CD14-positive monocyte (primary cell): ENCODE measurements around the gene NACA2. TPM values are rescaled to one million over a fixed set of nuclear protein-coding genes. Genes with fewer than 3 reads are reported as not detected.

ENCODE experiments used
- DNase-seq, 3 donors: peaks; one replicate each; pipeline ENCODE4 v3.0.0-alpha.2; 2011 to 2022
- H2AFZ ChIP-seq: 2 replicates; pipeline ENCODE4 v1.6.0; 2012; ENCODE audit warnings: mild to moderate bottlenecking, low read depth, low read length, inconsistent platforms; ENCODE audit not compliant: insufficient read depth, poor library complexity, severe bottlenecking
- H3K27ac ChIP-seq, 2 donors: 1 replicate in 1 of 2; 2 replicates in 1 of 2; pipeline ENCODE4 v1.5.1; 2012 to 2013; ENCODE audit warnings: low read length in 2 of 2, control low read depth in 1 of 2, inconsistent platforms in 1 of 2, low read depth in 1 of 2, mild to moderate bottlenecking in 1 of 2
- H3K27me3 ChIP-seq, 2 donors: one replicate each; pipeline versions ENCODE4 v1.6.0 to v1.6.1; 2011 to 2013; ENCODE audit warnings: low read length in 2 of 2; ENCODE audit not compliant: control insufficient read depth in 2 of 2, insufficient read depth in 2 of 2
- H3K36me3 ChIP-seq, 2 donors: replicated peaks in 1 of 2; 1 replicate in 1 of 2; 2 replicates in 1 of 2; pipeline versions ENCODE4 v1.5.1 to v1.6.1; 2012 to 2013; ENCODE audit warnings: low read length in 2 of 2, control low read depth in 1 of 2, inconsistent platforms in 1 of 2, mild to moderate bottlenecking in 1 of 2; ENCODE audit not compliant: insufficient read depth in 2 of 2, control insufficient read depth in 1 of 2
- H3K4me1 ChIP-seq, 2 donors: 1 replicate in 1 of 2; 2 replicates in 1 of 2; pipeline versions ENCODE4 v1.5.1 to v1.6.1; 2012 to 2013; ENCODE audit warnings: low read length in 2 of 2, control low read depth in 1 of 2, inconsistent platforms in 1 of 2, mild to moderate bottlenecking in 1 of 2, moderate library complexity in 1 of 2; ENCODE audit not compliant: insufficient read depth in 2 of 2, control insufficient read depth in 1 of 2
- H3K4me2 ChIP-seq: replicated peaks from 2 replicates; pipeline ENCODE3; 2012; ENCODE audit warnings: low read length, moderate library complexity, mild to moderate bottlenecking; ENCODE audit not compliant: poor library complexity, severe bottlenecking; ENCODE audit errors: extremely low read depth
- H3K4me3 ChIP-seq, 3 experiments: fragments of 200-600 bp in 1 of 3; sonication (generic) in 1 of 3; replicated peaks in 1 of 3; 1 replicate in 2 of 3; 2 replicates in 1 of 3; pipeline ENCODE4 v1.5.1; 2011 to 2013; ENCODE audit warnings: low read length in 3 of 3, mild to moderate bottlenecking in 3 of 3, control low read depth in 2 of 3, low read depth in 2 of 3, inconsistent platforms in 1 of 3, moderate library complexity in 1 of 3
- H3K79me2 ChIP-seq: 2 replicates; pipeline ENCODE4 v1.6.0; 2012; ENCODE audit warnings: mild to moderate bottlenecking, control low read depth, inconsistent platforms, low read length, moderate library complexity; ENCODE audit not compliant: insufficient read depth
- H3K9ac ChIP-seq: 2 replicates; pipeline ENCODE4 v1.6.0; 2017; ENCODE audit warnings: low read length, mild to moderate bottlenecking; ENCODE audit not compliant: insufficient read depth, poor library complexity, severe bottlenecking
- H3K9me3 ChIP-seq, 2 donors: replicated peaks in 1 of 2; 1 replicate in 1 of 2; 2 replicates in 1 of 2; pipeline versions ENCODE4 v1.5.1 to v1.6.1; 2012 to 2013; ENCODE audit warnings: low read length in 2 of 2, control low read depth in 1 of 2; ENCODE audit not compliant: control insufficient read depth in 1 of 2, insufficient read depth in 1 of 2
- H4K20me1 ChIP-seq: 2 replicates; pipeline ENCODE4 v1.6.0; 2012; ENCODE audit warnings: mild to moderate bottlenecking, low read length, control low read depth, moderate library complexity; ENCODE audit not compliant: insufficient read depth
- H3K27ac Mint-ChIP-seq, 7 donors: one replicate each; pipeline ENCODE4 v1.8.0; 2020; ENCODE audit warnings: mild to moderate bottlenecking in 7 of 7, mixed read lengths in 7 of 7, moderate library complexity in 6 of 7, inconsistent platforms in 2 of 7
- H3K27me3 Mint-ChIP-seq, 3 donors: one replicate each; pipeline ENCODE4 v1.8.0; 2021 to 2022; ENCODE audit warnings: low read depth in 3 of 3, mild to moderate bottlenecking in 3 of 3, mixed read lengths in 3 of 3, moderate library complexity in 3 of 3, inconsistent platforms in 1 of 3
- H3K36me3 Mint-ChIP-seq, 2 donors: one replicate each; pipeline ENCODE4 v1.8.0; 2020; ENCODE audit warnings: mixed read lengths in 2 of 2, inconsistent platforms in 1 of 2, mild to moderate bottlenecking in 1 of 2
- H3K4me1 Mint-ChIP-seq: one replicate; pipeline ENCODE4 v1.8.0; 2020; ENCODE audit warnings: mild to moderate bottlenecking, mixed read lengths
- H3K4me3 Mint-ChIP-seq, 2 donors: one replicate each; pipeline ENCODE4 v1.8.0; 2020; ENCODE audit warnings: mild to moderate bottlenecking in 2 of 2, mixed read lengths in 2 of 2, moderate library complexity in 1 of 2
- H3K9me3 Mint-ChIP-seq, 7 donors: one replicate each; pipeline ENCODE4 v1.8.0; 2020 to 2022; ENCODE audit warnings: mixed read lengths in 7 of 7, mild to moderate bottlenecking in 6 of 7, moderate library complexity in 6 of 7, inconsistent platforms in 2 of 7
- CTCF ChIP-seq: fragments of 200-600 bp; IDR thresholded peaks from one replicate; pipeline ENCODE4 v1.8.0; 2022; ENCODE audit warnings: antibody characterized with exemption, mild to moderate bottlenecking
- WGBS: methylation state at CpG from one replicate; pipeline ENCODE4 v1.1.5; 2013; ENCODE audit warnings: missing lambda C conversion rate; ENCODE audit not compliant: insufficient coverage; 5-methylcytosine and 5-hydroxymethylcytosine counted together
- intact Hi-C, 2 donors: fragments of 100-400 bp; cut with micrococcal nuclease; formaldehyde crosslinking; loops; one replicate each; pipeline versions ENCODE4 v1.15.0 to v1.15.1; 2023
- polyA plus RNA-seq, 3 donors: library from polyadenylated mRNA; depleted of rRNA in 1 of 3; unstranded in 2 of 3; stranded (reverse) in 1 of 3; fragments of 300-500 nt in 2 of 3; fragments of >200 nt in 1 of 3; fragmentation: Illumina TruSeq in 2 of 3; gene quantifications; 1 replicate in 2 of 3; 2 replicates in 1 of 3; pipeline ENCODE4 v1.2.3, GENCODE V29; 2012 to 2021

The NACA2 gene
- polyA plus RNA-seq, 3 donors, result not detected

DNA sequence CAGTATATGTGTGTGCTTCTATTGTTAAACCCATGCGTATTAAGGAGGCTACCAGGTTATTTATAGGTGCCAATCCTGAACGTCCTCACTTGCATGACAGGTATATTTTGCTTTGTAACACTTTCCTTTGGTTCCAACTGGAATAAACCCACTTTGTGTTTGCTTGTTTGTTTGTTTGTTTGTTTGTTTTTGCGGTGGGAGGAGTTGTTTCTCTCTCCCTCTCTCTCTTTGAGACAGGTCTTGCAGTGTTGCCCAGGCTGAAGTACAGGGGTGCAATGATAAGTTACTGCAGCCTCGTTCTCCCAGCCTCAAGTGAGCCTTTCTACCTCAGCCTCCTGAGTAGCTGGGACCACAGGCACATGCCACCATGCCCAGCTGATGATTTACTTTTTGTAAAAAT, 28.7 kb downstream of the NACA2 start:
- Histone ChIP-seq H3K36me3 (no peaks in the 10 kb centered on the region), H2AFZ (no peak overlapping the region), H3K4me3 (no peak overlapping the region), H3K9me3 (no peaks in the 10 kb centered on the region), H3K27ac (no peak overlapping the region), H3K4me1 (no peaks in the 10 kb centered on the region), H3K79me2 (no peaks in the 10 kb centered on the region), H3K9ac (no peak overlapping the region), H4K20me1 (no peaks in the 10 kb centered on the region), H3K27me3 (peaks cover 3% of the 10 kb centered on the region in 2 donors), H3K4me2 (no peak overlapping the region)
- Mint-ChIP-seq H3K27me3 (peaks cover 9 to 15% (median 13%) of the 10 kb centered on the region in 3 donors), H3K4me1 (no peaks in the 10 kb centered on the region), H3K36me3 (no peaks in the 10 kb centered on the region), H3K27ac (no peak overlapping the region), H3K4me3 (no peak overlapping the region), H3K9me3 (peaks cover 0 to 4% (median 0%) of the 10 kb centered on the region in 7 donors)
- intact Hi-C loops, result no loop called here
- DNase-seq, result no peak
- TF ChIP-seq CTCF, result no peak
- 100% methylated on average over 1 of the region's 4 CpGs for WGBS

DNA sequence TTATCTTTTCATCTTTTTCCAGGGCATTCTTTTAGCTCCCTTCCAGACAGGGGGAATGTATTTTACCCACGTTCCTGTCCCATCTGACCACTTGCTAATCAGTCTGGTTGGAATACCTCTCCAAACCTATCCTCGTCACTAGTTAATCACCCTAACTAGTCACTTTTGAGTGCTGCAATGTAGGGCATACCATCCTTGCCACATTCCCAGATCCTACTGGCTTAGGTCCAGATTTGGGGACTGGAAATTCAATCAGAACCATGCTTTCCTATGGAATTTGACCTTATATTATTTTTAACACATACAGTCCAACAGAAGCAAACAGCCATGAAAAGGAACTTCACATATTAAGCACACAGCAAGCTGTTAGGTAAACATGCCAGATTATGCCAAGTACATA, 29.7 kb downstream of the NACA2 start:
- H3K4me1 Mint-ChIP-seq, result no peaks in the 10 kb centered on the region
- WGBS, result 83% methylated on average over 2 of the region's 2 CpGs
- Histone ChIP-seq H3K27ac (no peak overlapping the region), H3K4me2 (no peak overlapping the region), H3K4me1 (no peaks in the 10 kb centered on the region), H3K36me3 (no peaks in the 10 kb centered on the region), H3K9ac (no peak overlapping the region), H3K4me3 (no peak overlapping the region), H2AFZ (no peak overlapping the region), H3K79me2 (no peaks in the 10 kb centered on the region), H4K20me1 (no peaks in the 10 kb centered on the region), H3K27me3 (peaks cover 8% of the 10 kb centered on the region in 2 donors), H3K9me3 (no peaks in the 10 kb centered on the region)
- H3K27me3 Mint-ChIP-seq, result peaks cover 10 to 15% (median 13%) of the 10 kb centered on the region in 3 donors
- H3K27ac Mint-ChIP-seq, result no peak overlapping the region
- no peak for TF ChIP-seq CTCF
- H3K9me3 Mint-ChIP-seq, result peaks cover 0 to 4% (median 0%) of the 10 kb centered on the region in 7 donors
- intact Hi-C loops, result no loop called here
- no peaks in the 10 kb centered on the region for H3K36me3 Mint-ChIP-seq
- no peak for DNase-seq
- no peak overlapping the region for H3K4me3 Mint-ChIP-seq
